Neural cell (in vitro differentiated cells): Measurements from ENCODE around the gene SMIM35. TPM values are rescaled to one million over a fixed set of nuclear protein-coding genes. Genes with fewer than 3 reads are reported as not detected.

ENCODE experiments used
- H2AFZ ChIP-seq: fragments of 200-600, 300-800 bp; sonication (generic), shearing (Covaris generic); 2 replicates; pipeline ENCODE4 v1.6.0; 2014; ENCODE audit warnings: low read depth, mild to moderate bottlenecking, antibody characterized with exemption, low read length, moderate library complexity
- H3F3A ChIP-seq: fragments of 200-600 bp; shearing (Covaris generic); 2 replicates; pipeline ENCODE4 v1.6.1; 2016; ENCODE audit warnings: mild to moderate bottlenecking, moderate library complexity, mixed read lengths, antibody characterized with exemption, low read length; ENCODE audit not compliant: insufficient read depth, poor library complexity, severe bottlenecking
- H3K27ac ChIP-seq: fragments of 200-600, 300-800 bp; sonication (generic), shearing (Covaris generic); 2 replicates; pipeline ENCODE4 v1.5.1; 2014; ENCODE audit warnings: mild to moderate bottlenecking, low read length, moderate library complexity
- H3K27me3 ChIP-seq: fragments of 300-800, 200-600 bp; sonication (generic), shearing (Covaris generic); 2 replicates; pipeline ENCODE4 v1.6.0; 2014; ENCODE audit warnings: mild to moderate bottlenecking, low read depth, low read length, moderate library complexity; ENCODE audit not compliant: insufficient read depth
- H3K36me3 ChIP-seq: fragments of 300-800, 200-600 bp; sonication (generic), shearing (Covaris generic); 2 replicates; pipeline ENCODE4 v1.5.1; 2014; ENCODE audit warnings: mild to moderate bottlenecking, antibody characterized with exemption, low read length, moderate library complexity; ENCODE audit not compliant: insufficient read depth
- H3K4me2 ChIP-seq: fragments of 300-800, 200-600 bp; sonication (generic), shearing (Covaris generic); 2 replicates; pipeline ENCODE4 v1.6.0; 2014; ENCODE audit warnings: mild to moderate bottlenecking, low read length
- H3K4me3 ChIP-seq: fragments of 300-800, 200-600 bp; sonication (generic), shearing (Covaris generic); 2 replicates; pipeline ENCODE4 v1.5.1; 2014; ENCODE audit warnings: mild to moderate bottlenecking, low read length, moderate library complexity
- H3K79me2 ChIP-seq: fragments of 200-600 bp; shearing (Covaris generic); replicated peaks from 2 replicates; pipeline ENCODE4 v1.6.0; 2014; ENCODE audit warnings: mild to moderate bottlenecking, low read length, moderate library complexity; ENCODE audit not compliant: insufficient read depth
- H3K9ac ChIP-seq: fragments of 300-800, 200-600 bp; sonication (generic), shearing (Covaris generic); 2 replicates; pipeline ENCODE4 v1.6.1; 2016; ENCODE audit warnings: mild to moderate bottlenecking, low read length, mixed read lengths
- H3K9me2 ChIP-seq: fragments of 200-600 bp; shearing (Covaris generic); 2 replicates; pipeline ENCODE4 v1.6.1; 2016; ENCODE audit warnings: mild to moderate bottlenecking, low read length, mixed read lengths; ENCODE audit not compliant: insufficient read depth
- H3K9me3 ChIP-seq: fragments of 200-600, 300-800 bp; sonication (generic), shearing (Covaris generic); 2 replicates; pipeline ENCODE4 v1.6.1; 2016; ENCODE audit warnings: mild to moderate bottlenecking, mixed run types, low read length, moderate library complexity, mixed read lengths
- H4K20me1 ChIP-seq: fragments of 200-600 bp; shearing (Covaris generic); 2 replicates; pipeline ENCODE4 v1.6.1; 2016; ENCODE audit warnings: mild to moderate bottlenecking, mixed run types; ENCODE audit not compliant: insufficient read depth
- CTCF ChIP-seq: fragments of 450-650 bp; IDR thresholded peaks from 2 replicates; pipeline ENCODE4 v1.5.1; 2014; ENCODE audit warnings: antibody characterized with exemption, mild to moderate bottlenecking, moderate library complexity; ENCODE audit not compliant: poor library complexity, severe bottlenecking
- EP300 ChIP-seq: fragments of 450-650 bp; conservative IDR thresholded peaks from 2 replicates; pipeline ENCODE4 v1.6.1; 2014; ENCODE audit warnings: antibody characterized with exemption, mild to moderate bottlenecking, moderate library complexity; ENCODE audit not compliant: poor library complexity, severe bottlenecking
- EZH2 ChIP-seq: fragments of 200-600, 300-800 bp; shearing (Covaris generic), sonication (generic); IDR thresholded peaks from 2 replicates; pipeline ENCODE4 v1.6.1; 2014; ENCODE audit warnings: antibody characterized with exemption, low read length, borderline replicate concordance, mild to moderate bottlenecking; ENCODE audit not compliant: insufficient read depth, poor library complexity, severe bottlenecking
- MXI1 ChIP-seq: fragments of 450-650 bp; conservative IDR thresholded peaks from 2 replicates; pipeline ENCODE4 v1.6.1; 2014; ENCODE audit warnings: antibody characterized with exemption, mild to moderate bottlenecking; ENCODE audit not compliant: poor library complexity, severe bottlenecking
- POLR2AphosphoS5 ChIP-seq: IDR thresholded peaks from 2 replicates; pipeline ENCODE4 v1.6.1; 2012
- RAD21 ChIP-seq: fragments of 450-650 bp; conservative IDR thresholded peaks from 2 replicates; pipeline ENCODE4 v1.6.1; 2014; ENCODE audit warnings: antibody characterized with exemption, mild to moderate bottlenecking, moderate library complexity
- REST ChIP-seq: IDR thresholded peaks from 2 replicates; pipeline ENCODE4 v1.6.1; 2012; ENCODE audit warnings: borderline replicate concordance
- SMC3 ChIP-seq: fragments of 450-650 bp; conservative IDR thresholded peaks from 2 replicates; pipeline ENCODE4 v1.6.1; 2014; ENCODE audit warnings: antibody characterized with exemption, mild to moderate bottlenecking, moderate library complexity; ENCODE audit not compliant: poor library complexity
- TAF1 ChIP-seq: IDR thresholded peaks from 2 replicates; pipeline ENCODE4 v1.6.1; 2012; ENCODE audit warnings: low read depth
- polyA plus RNA-seq: library from polyadenylated mRNA; depleted of rRNA; stranded (reverse); fragments of >200 nt; gene quantifications from 2 replicates; pipeline ENCODE4 v1.2.3, GENCODE V29; 2014

Gene SMIM35
- polyA plus RNA-seq, 1 donor from 2014 or later: not detected

- no peaks in the 10 kb centered on the region for H3K27me3 ChIP-seq
- TF ChIP-seq EZH2 (no peak), CTCF (no peak), SMC3 (no peak), TAF1 (no peak), RAD21 (no peak), REST (no peak), POLR2AphosphoS5 (no peak), MXI1 (no peak), EP300 (no peak)
- H3K9me3 ChIP-seq: no peaks in the 10 kb centered on the region
- no peaks in the 10 kb centered on the region for H3F3A ChIP-seq
- H4K20me1 ChIP-seq: no peaks in the 10 kb centered on the region
- no peak within 1 kb of the TSS for H3K4me2 ChIP-seq
- H3K9me2 ChIP-seq: no peaks in the 10 kb centered on the region
- no peak within 1 kb of the TSS for H3K9ac ChIP-seq
- no peaks in the 10 kb centered on the region for H3K79me2 ChIP-seq
- H3K27ac ChIP-seq: no peak within 1 kb of the TSS
- H3K4me3 ChIP-seq: no peak within 1 kb of the TSS
- no peak within 1 kb of the TSS for H2AFZ ChIP-seq
- no peaks in the 10 kb centered on the region for H3K36me3 ChIP-seq
These were observed 9.9 kb downstream of the SMIM35 start, which contains the start of gene TMPRSS4 for GRCh38 chr11:118076754-118077281. Gene TMPRSS4 (plus strand): TSS chr11:118077078. CDS start chr11:118077303, 225 bp downstream.

DNA sequence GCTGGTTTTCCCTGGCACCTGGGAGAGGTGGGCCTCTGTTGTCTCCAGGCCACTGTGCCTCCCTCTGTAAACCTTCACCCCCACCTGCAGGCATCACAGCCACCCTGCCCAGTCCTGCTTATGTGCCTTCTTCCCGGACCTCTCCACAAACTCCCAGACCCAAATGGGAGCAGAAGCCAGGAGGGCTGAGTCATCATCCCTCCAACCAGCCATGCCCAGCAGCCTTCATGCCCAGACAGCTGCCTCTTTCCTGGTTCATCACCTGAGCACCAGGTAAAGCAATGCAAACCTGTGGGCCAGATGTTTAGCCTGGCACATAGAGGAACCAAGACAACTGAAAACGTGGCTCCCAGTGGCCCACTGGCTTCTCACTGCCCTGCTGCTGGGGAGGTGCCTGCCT lies 12.0 kb downstream of the SMIM35 start:
- H3F3A ChIP-seq: no peaks in the 10 kb centered on the region

More for the DNA sequence above, 12.0 kb downstream of the SMIM35 start:
- H3K4me2 ChIP-seq: no peak overlapping the region
- H3K79me2 ChIP-seq: no peaks in the 10 kb centered on the region
- no peak overlapping the region for H3K9ac ChIP-seq
- H3K36me3 ChIP-seq: no peaks in the 10 kb centered on the region
- no peaks in the 10 kb centered on the region for H3K9me2 ChIP-seq
- H2AFZ ChIP-seq: no peak overlapping the region
- H3K27me3 ChIP-seq: no peaks in the 10 kb centered on the region
- H4K20me1 ChIP-seq: no peaks in the 10 kb centered on the region
- TF ChIP-seq EP300: no peak
- H3K27ac ChIP-seq: no peak overlapping the region
- no peaks in the 10 kb centered on the region for H3K9me3 ChIP-seq
- H3K4me3 ChIP-seq: no peak overlapping the region
